GM04504 (cell line): ENCODE measurements around the gene TOP3B.

Source experiments
- DNase-seq: peaks from one replicate; pipeline ENCODE4 v3.0.0-alpha.2; 2012; ENCODE audit warnings: low read depth

Gene TOP3B

DNA sequence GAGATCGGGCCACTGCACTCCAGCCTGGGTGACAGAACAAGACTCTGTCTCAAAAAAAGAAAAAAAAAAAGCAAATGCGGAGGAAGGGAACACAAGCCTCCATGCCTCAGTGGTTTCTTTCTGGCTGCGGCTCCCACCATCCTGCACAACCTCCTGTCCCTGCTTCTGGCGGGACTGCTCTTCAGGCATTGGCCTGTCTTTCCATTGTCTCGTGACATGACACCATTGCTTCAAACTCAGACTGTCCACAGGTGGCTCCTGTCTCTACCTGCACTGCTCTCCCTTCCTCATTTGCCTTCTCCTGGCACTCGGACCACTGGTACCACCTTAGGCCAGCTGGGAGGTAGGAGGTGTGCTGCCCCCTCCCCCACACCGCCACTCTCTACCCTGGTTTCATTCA lies 19.3 kb downstream of the TOP3B start:
- DNase-seq, result no peak

GRCh38 chr22:21962655-21962949 lies 20.0 kb downstream of the TOP3B start:
- DNase-seq, result no peak

DNA sequence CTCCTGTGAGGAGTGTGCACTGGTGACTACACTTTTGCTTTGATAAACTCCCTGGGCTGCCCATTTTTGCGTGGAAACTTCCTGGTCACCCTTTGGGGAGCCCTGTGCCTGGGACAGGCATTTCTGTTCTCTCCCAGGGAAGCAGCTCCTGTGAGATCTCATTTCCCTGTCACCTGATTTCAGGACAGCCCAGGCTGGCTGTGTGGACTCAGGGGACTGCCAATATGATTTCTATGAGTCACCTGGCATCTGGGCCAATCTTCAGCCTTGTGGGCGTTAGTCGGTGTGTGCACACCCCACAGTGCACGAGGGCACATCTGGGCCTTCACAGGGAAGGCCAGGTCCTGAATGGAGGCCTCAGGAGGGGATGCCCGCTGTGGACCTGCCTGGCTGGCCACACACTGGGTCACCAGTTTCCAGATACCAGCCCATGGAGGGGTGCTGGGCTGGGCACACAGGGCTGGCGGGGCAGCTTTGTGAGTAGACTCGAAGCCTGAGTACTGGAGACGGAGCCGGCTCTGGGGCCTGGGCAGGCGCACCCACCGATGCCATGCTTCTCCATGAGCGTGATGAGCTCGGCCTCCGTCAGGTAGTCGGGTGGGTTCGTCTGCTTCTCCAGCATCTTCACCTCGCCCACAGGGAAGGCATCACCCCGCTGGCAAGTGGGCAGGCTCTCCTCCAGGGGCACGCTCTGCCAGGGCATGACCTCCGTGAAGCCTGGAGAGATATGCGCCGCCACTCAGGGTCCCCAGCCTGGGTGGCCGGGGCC lies 20.5 kb downstream of the TOP3B start:
- peak; percentile 29 for DNase-seq

DNA sequence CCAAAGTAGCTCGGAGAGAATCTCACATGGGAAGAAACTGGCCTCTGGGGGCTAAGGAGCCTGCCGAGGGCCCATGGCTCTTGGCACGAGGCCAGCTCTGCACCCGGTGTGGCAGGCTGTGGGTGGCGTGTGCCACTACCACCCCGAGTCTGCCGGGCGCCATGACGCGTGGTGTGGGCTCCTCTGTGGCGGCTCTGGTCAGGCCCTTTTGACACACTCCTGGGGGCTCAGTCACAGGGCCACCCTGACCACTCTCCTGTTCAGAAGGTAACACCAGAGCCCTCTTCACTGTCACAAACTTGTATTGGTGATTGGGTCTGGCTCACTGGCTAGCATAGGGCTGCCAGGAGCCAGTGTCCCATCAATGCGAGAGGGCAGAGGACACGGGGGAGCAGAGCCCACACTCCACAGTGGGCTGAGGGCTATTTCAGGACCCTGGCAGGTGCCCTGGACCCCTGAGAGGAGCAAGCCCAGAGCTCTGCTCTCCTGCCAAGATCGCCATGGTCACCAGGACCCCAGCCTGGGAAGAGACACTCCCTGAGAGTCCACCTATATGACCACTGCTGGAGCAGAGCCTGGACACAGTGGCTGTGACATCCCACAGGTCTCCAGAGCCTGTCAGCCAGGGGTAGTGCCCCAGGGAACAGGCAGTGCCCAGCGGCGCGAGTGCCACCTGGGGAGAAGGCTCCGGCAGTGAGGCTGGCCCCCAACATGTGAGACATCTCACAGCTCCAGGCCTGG lies 21.3 kb downstream of the TOP3B start:
- no peak for DNase-seq

DNA sequence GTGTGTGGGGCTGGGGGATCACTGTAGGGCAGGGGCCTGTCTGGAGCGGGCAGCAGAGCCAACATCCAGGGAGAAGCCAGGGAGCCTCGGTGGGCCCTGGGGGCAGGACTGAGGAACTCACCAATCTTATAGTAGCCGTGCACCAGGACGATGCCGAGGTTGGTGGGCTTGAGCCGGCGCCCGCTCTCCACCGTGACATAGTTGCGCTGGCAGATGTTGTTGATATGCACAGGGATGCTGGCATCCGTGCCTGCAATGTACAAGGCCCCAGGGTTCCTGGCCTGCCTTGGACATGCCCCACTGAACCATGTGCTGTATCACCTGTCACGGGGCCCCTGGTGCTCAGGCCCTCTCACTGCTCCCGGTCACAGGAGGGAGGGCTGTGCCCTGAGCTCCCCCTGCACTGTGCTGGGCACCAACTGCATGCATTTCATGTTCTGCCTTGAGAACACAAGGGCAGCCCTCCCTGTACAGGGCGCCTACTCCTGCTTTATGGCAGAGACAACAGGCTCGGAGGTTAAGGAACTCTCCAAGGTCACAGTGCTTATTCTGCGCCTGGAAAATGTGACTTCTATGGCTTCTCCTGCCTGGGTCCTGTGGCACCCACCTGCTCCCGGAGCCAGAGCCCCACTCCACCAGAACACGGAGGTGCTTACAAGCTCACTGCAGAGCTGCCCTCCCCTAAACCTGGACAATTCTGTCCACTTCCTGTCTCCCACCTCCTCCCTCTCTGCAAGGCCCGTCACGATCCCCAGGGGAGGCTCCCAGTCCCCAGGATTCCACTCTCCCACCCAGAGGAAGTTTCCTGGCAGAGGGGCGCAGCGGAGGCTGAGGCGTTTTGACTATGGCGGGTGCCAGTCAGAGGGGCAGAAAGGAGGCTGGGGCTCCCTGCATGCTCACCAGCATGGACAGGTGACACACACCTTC lies 22.1 kb downstream of the TOP3B start:
- DNase-seq, result no peak

DNA sequence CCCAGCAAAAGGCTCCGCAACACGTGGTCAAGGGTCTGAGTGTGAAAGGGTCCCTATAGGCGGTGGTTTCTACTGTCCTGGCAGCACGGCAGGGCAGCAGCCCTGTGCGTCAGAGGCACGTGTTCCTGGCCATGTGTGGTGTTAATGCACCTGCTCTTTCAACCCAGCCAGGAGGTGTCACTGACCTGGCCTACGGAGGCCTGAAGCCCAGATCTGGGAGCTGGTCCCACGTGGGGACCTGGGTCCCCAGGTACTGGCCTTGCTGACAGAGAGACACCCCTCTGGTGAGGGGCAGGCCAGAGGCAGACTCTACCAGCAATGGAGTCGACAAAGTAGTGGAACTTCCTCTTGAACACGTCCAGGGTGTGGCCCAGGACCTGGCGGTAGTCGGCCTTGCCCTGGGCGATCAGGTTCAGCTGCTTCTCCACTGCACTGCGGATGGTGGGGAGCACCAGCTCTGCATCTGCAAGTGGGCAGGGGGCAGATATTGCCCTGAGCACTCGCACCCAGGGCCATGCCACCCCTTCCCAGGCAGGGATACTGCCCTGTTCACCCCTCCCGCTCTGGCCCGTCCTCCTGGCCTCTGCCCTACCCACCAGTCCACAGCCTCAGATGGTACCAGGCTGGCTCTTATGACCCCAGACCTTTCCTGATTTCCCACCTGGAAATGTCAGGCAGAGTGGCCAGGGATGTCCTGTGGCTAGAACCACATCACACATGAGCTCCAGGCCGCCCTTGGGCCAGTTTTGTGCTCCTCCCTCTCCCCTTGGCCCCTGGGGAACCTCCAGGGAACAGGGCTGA lies 23.1 kb downstream of the TOP3B start:
- DNase-seq, result no peak

DNA sequence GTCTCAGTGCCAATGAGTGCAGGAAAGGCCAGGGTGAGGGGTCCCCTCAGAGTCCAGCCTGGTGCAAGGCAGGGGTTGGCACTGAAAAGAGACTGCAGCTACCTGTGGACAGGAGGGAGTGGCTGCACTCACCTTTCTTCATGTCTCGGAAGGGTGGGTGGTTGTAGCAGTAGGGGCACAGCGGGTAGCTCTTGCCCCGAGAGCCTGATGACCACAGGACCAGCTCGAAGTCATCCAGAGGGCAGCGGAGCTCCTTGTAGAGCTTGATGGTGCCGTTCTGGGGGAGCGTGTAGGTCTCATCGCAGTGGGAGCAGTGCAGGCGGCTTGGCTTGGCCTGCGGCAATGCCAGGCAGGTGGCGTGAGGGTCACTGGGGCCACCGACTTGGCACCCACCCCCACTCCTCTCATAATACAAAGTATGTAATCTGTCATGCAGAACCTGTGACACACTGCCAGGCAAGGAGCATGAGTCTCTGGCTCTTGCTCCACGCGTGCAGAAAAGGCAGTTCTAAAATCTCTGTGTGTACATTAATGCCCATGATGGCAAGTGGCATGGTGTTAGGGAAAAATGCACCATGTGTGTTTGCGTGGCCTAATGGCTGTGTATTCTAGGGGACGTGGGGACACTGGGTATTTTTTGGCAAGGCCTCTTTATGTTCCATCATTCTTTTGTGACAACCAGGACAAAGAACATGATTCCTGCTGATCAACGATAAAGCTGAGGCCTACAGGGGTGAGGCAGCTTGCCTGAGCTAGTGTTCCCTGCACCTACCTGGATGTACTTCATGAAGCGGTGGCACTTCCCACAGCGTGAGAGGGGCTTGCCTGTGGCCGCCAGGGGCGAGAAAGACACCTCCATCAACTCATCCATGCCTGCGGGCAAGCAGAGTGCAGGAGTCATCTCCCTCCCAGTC lies 24.0 kb downstream of the TOP3B start:
- no peak for DNase-seq

DNA sequence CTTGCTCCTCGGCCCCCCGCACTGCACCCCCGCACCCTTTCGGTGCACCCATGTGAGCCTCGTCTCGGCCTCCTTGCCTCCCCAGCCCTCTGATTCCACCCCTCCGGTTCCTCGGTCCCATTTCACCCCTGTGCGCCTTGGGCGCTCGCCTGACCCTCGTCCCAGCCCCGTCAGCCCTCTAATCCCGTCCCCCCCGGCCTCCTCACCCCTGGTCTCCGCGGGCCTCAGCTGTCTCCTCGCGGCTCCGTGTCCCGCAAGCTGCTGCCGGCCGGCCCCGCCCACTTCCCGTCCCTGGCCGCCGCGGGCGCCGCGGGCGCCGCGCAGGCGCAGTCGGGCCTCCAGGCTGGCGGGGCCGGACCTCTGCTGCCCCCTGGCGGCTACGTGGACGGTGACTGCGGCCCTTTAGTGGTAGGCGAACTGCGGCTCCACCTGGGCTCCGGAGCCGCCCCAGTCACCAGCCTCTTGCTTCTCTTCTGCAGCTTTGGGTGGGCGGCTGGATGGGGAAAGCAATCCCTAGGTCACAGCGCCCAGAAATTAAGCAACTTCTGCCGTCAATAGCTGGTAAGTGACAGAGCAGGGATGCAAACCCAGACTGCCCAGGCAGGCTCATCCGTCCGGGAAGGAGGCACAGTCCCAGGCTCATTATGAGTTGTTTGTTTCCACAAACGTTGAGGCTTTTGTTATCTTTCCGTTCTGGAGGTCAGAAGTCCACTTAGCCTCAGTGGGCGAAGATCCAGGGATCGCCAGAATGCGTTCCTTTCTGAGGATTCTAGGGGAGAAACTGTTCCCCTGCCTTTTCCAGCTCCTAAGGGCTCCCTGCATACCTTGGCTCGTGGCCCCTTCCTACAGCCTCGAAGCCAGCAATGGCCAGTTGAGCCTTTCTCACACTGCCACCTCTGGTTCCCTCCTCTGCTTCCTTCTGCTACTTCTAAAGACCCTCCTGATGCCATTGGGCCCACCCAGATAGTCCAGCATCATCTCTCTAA lies 29.7 kb downstream of the TOP3B start, which contains the start of gene PPM1F:
TSS of gene PPM1F (minus strand) at position 263 of the 986 bp plus-strand sequence. CDS start 6,800 bp downstream, outside the sequence.
- DNase-seq, result peak; percentile 41

- no peak for DNase-seq
Measured at GRCh38 chr22:21951931-21952465, 30.6 kb downstream of the TOP3B start.

DNA sequence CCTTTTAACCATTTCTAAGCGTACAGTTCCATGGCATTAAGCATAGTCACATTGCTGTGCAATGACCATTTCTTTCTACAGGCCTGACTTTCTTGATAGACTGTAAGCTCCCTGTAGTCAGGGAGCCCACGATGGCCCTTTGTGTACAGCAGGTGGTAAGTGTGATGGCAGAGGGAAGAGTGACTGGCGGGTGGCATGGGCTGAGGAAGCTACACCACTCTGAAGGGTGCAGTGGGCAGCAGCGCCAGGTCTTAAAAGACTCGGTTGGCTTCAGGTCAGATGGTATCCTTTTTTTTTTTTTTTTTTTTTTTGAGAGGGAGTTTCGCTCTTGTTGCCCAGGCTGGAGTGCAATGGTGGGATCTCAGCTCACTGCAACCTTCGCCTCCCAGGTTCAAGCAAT lies 31.5 kb downstream of the TOP3B start:
- DNase-seq, result no peak

GRCh38 chr22:21949948-21950347 lies 32.6 kb downstream of the TOP3B start:
- no peak for DNase-seq

DNA sequence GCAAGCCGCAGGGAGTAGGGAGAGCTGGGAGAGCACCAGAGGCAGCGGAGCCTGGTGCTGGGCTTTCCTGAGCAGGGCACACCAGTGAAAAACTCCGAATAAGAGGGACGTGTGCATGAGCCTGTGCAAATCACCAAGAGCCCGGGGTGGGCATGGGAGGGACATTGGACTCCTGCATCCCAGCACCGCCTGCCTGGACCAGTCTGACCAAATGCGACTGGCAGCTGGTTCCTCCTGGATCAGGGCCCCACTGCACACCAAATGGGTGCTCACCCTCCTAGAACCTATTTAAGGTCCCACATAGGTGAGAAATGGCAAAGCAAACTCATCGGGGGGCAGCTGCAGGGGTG lies 33.0 kb downstream of the TOP3B start:
- DNase-seq, result no peak

GRCh38 chr22:21948824-21949568 lies 33.6 kb downstream of the TOP3B start:
- DNase-seq, result no peak

DNA sequence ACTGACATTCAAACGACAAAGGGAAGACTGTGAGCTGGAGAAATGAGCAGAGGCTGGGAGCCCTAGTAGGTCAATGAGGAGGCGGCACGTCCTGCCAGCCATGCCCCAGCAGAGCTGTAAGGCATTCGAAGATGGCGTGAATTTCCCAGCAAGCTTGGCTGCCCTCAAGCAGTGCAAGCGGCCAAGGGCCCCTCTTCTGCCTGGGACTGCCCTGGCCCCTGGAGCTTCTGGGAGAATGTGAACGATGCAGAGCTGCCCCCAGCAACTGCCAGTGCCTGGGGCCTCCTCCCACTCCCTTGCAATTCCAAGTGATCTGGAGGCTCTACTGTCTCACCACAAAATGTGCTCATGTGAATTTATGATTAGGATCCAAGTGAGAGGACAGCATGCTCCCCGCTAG lies 34.2 kb downstream of the TOP3B start:
- no peak for DNase-seq

GRCh38 chr22:21947040-21948014 lies 35.3 kb downstream of the TOP3B start:
- DNase-seq, result no peak

GRCh38 chr22:21946262-21946925 lies 36.2 kb downstream of the TOP3B start:
- no peak for DNase-seq
